PFSK-1 (cell line): ENCODE data around the gene NLRC3.

Experiments
- FOXP2 ChIP-seq: optimal IDR thresholded peaks from 2 replicates; pipeline ENCODE3; 2011; ENCODE audit warnings: borderline replicate concordance, control low read depth, inconsistent platforms; ENCODE audit not compliant: insufficient read depth; ENCODE audit errors: extremely low read length, extremely low read depth
- POLR2AphosphoS5 ChIP-seq: IDR thresholded peaks from 2 replicates; pipeline ENCODE4 v1.6.1; 2012; ENCODE audit warnings: low read depth, mild to moderate bottlenecking, control low read depth, low read length, moderate library complexity
- SIN3A ChIP-seq: IDR thresholded peaks from 2 replicates; pipeline ENCODE4 v1.6.1; 2012; ENCODE audit warnings: mild to moderate bottlenecking, low read length, moderate library complexity, borderline replicate concordance; ENCODE audit not compliant: insufficient read depth
- TAF1 ChIP-seq: IDR thresholded peaks from 2 replicates; pipeline ENCODE4 v1.6.1; 2012; ENCODE audit warnings: low read length, control low read depth, borderline replicate concordance; ENCODE audit not compliant: insufficient read depth
- TF ChIP-seq, protein P1 (sequence below), 2 experiments: IDR thresholded peaks; 2 replicates each; pipeline versions ENCODE4 v1.6.1 to v1.8.0; 2011 to 2012; ENCODE audit warnings: low read depth in 2 of 2, low read length in 2 of 2, control low read depth in 1 of 2, inconsistent platforms in 1 of 2, mild to moderate bottlenecking in 1 of 2, moderate library complexity in 1 of 2; ENCODE audit not compliant: insufficient read depth in 1 of 2

Gene NLRC3

GRCh38 chr16:3597226-3597625, 20.0 kb upstream of the NLRC3 start:
- no peak for TF ChIP-seq TAF1
- TF ChIP-seq FOXP2 = no peak
- TF ChIP-seq, protein P1, sequence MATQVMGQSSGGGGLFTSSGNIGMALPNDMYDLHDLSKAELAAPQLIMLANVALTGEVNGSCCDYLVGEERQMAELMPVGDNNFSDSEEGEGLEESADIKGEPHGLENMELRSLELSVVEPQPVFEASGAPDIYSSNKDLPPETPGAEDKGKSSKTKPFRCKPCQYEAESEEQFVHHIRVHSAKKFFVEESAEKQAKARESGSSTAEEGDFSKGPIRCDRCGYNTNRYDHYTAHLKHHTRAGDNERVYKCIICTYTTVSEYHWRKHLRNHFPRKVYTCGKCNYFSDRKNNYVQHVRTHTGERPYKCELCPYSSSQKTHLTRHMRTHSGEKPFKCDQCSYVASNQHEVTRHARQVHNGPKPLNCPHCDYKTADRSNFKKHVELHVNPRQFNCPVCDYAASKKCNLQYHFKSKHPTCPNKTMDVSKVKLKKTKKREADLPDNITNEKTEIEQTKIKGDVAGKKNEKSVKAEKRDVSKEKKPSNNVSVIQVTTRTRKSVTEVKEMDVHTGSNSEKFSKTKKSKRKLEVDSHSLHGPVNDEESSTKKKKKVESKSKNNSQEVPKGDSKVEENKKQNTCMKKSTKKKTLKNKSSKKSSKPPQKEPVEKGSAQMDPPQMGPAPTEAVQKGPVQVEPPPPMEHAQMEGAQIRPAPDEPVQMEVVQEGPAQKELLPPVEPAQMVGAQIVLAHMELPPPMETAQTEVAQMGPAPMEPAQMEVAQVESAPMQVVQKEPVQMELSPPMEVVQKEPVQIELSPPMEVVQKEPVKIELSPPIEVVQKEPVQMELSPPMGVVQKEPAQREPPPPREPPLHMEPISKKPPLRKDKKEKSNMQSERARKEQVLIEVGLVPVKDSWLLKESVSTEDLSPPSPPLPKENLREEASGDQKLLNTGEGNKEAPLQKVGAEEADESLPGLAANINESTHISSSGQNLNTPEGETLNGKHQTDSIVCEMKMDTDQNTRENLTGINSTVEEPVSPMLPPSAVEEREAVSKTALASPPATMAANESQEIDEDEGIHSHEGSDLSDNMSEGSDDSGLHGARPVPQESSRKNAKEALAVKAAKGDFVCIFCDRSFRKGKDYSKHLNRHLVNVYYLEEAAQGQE (IDR thresholded peaks at IDR 0.05; ENCODE audit: insufficient read depth in 1 of 2, low read depth in 2 of 2, low read length in 2 of 2) = no peak
- no peak for TF ChIP-seq POLR2AphosphoS5
- TF ChIP-seq SIN3A = no peak

- no peak for TF ChIP-seq FOXP2
- TF ChIP-seq, protein P1 (IDR thresholded peaks at IDR 0.05; ENCODE audit: insufficient read depth in 1 of 2, low read depth in 2 of 2, low read length in 2 of 2) = no peak
- TF ChIP-seq POLR2AphosphoS5 = no peak
- TF ChIP-seq SIN3A = no peak
- no peak for TF ChIP-seq TAF1
These were observed 19.1 kb upstream of the NLRC3 start for GRCh38 chr16:3596101-3596861.

GRCh38 chr16:3595521-3596021, 18.4 kb upstream of the NLRC3 start:
- TF ChIP-seq, protein P1 (IDR thresholded peaks at IDR 0.05; ENCODE audit: insufficient read depth in 1 of 2, low read depth in 2 of 2, low read length in 2 of 2) = no peak
- no peak for TF ChIP-seq TAF1
- no peak for TF ChIP-seq FOXP2
- no peak for TF ChIP-seq SIN3A
- TF ChIP-seq POLR2AphosphoS5 = no peak

DNA sequence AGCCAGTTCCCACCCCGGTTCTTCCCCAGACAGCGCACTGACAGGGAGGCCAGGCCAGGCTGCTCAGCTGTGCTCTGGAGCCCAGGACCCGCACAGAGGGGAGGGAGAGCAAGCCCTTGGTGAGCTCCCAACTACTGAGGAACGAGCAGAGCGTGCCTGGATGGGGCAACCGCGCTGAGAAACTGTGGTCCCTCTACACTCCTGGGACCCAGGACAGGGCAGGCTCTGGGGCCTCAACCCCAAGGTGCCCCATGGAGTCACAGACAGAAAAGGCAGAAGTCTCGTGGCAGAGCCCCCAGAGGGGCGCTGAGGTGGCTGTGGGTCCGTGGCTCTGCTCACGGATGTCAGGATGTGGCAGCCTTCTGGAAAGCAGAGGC, 17.9 kb upstream of the NLRC3 start:
- TF ChIP-seq TAF1 = no peak
- no peak for TF ChIP-seq SIN3A
- no peak for TF ChIP-seq POLR2AphosphoS5
- no peak for TF ChIP-seq FOXP2
- TF ChIP-seq, protein P1 (IDR thresholded peaks at IDR 0.05; ENCODE audit: insufficient read depth in 1 of 2, low read depth in 2 of 2, low read length in 2 of 2) = no peak
